Spinal cord (tissue), 10 donors: ENCODE results near the gene PLA1A. TPM values are rescaled to one million over a fixed set of nuclear protein-coding genes. Genes with fewer than 3 reads are reported as not detected.

Experiments used
- DNase-seq, 6 donors: peaks; one replicate each; pipeline versions ENCODE4 v3.0.0 to v3.0.0-alpha.2; 2013 to 2015; ENCODE audit warnings: low spot score in 6 of 6, low read depth in 4 of 6
- H3K27ac ChIP-seq: one replicate; pipeline ENCODE4 v1.5.1; 2013; ENCODE audit warnings: low read depth, low read length, control low read depth
- H3K27me3 ChIP-seq: one replicate; pipeline ENCODE4 v1.6.1; 2013; ENCODE audit warnings: low read length; ENCODE audit not compliant: control insufficient read depth, insufficient read depth
- H3K36me3 ChIP-seq: one replicate; pipeline ENCODE4 v1.6.1; 2013; ENCODE audit warnings: low read length; ENCODE audit not compliant: control insufficient read depth, insufficient read depth
- H3K4me1 ChIP-seq: one replicate; pipeline ENCODE4 v1.6.1; 2013; ENCODE audit warnings: low read length; ENCODE audit not compliant: control insufficient read depth, insufficient read depth
- H3K4me3 ChIP-seq: one replicate; pipeline ENCODE4 v1.5.1; 2013; ENCODE audit warnings: low read depth, low read length, control low read depth
- H3K9me3 ChIP-seq: one replicate; pipeline ENCODE4 v1.6.1; 2013; ENCODE audit warnings: low read length; ENCODE audit not compliant: control insufficient read depth, insufficient read depth
- WGBS: methylation state at CpG from one replicate; pipeline ENCODE4 v1.1.5; 2013; ENCODE audit warnings: missing lambda C conversion rate; ENCODE audit not compliant: insufficient coverage; 5-methylcytosine and 5-hydroxymethylcytosine counted together
- polyA plus RNA-seq, 2 donors: library from polyadenylated mRNA; unstranded; fragments of 120-200 nt; gene quantifications; one replicate each; pipeline ENCODE4 v1.2.1, GENCODE V29; 2013; ENCODE audit not compliant: insufficient read length in 2 of 2
- total RNA-seq, 2 donors: library from RNA; depleted of rRNA in 1 of 2; stranded (reverse); fragments of 120-200 nt in 1 of 2; fragments of >200 nt in 1 of 2; gene quantifications; one replicate each; pipeline versions ENCODE4 v1.2.3 to v1.2.4, GENCODE V29; 2013 to 2014
- donor health status: healthy.

The PLA1A gene
- total and polyA plus RNA-seq, 4 donors: 0.41 to 1.9 (median 0.57) TPM

DNA sequence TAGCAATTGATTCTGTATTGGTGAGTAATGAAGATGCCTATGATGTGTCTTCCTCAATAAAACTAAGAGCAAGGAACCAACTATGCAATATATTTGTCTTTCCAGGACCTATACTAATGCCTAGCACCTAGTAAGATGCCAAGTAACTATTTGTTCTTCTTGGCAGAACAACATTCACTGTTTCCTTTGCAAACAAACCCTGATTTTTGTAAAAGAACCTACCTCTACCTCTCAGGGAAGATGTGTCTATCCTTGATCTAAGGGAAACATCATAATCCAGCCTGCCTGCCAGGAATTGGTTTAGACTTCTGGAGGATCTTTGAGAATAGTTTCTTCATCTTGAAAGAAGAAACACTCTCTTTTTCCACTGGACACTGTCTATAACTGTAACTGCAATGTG lies 22.2 kb upstream of the PLA1A start:
- Histone ChIP-seq H3K9me3 (no peaks in the 10 kb centered on the region), H3K27ac (no peak overlapping the region), H3K36me3 (no peaks in the 10 kb centered on the region), H3K27me3 (no peaks in the 10 kb centered on the region), H3K4me1 (peaks cover 9% of the 10 kb centered on the region), H3K4me3 (no peak overlapping the region)
- DNase-seq: no peak

- H3K27me3 ChIP-seq: no peaks in the 10 kb centered on the region
- peaks cover 9% of the 10 kb centered on the region for H3K4me1 ChIP-seq
- no peaks in the 10 kb centered on the region for H3K36me3 ChIP-seq
- under 1% methylated on average over 68 of the region's 68 CpGs for WGBS
- no peaks in the 10 kb centered on the region for H3K9me3 ChIP-seq
- H3K4me3 ChIP-seq: peak within 1 kb of the TSS; percentile 76
- DNase-seq: peak in 5 of 6 donors; percentile 31 to 85 (median 43)
- H3K27ac ChIP-seq: peak within 1 kb of the TSS; percentile 85
Observed at GRCh38 chr3:119579366-119580066, 18.2 kb upstream of the PLA1A start, which contains the start of gene ADPRH. ADPRH (plus strand) TSS chr3:119579492; CDS start chr3:119582170, 2,678 bp downstream.

GRCh38 chr3:119580067-119580760 lies 17.5 kb upstream of the PLA1A start:
- WGBS: 37% methylated on average over 7 of the region's 16 CpGs
- DNase-seq: peak in 3 of 6 donors; percentile 6 to 42 (median 22)
- Histone ChIP-seq H3K4me1 (peaks cover 9% of the 10 kb centered on the region), H3K4me3 (peak overlapping the region; percentile 76), H3K9me3 (no peaks in the 10 kb centered on the region), H3K36me3 (no peaks in the 10 kb centered on the region), H3K27ac (peak overlapping the region; percentile 85), H3K27me3 (no peaks in the 10 kb centered on the region)

GRCh38 chr3:119582178-119582577 lies 15.5 kb upstream of the PLA1A start:
- H3K27ac ChIP-seq: no peak overlapping the region
- H3K36me3 ChIP-seq: no peaks in the 10 kb centered on the region
- H3K4me3 ChIP-seq: no peak overlapping the region
- H3K27me3 ChIP-seq: no peaks in the 10 kb centered on the region
- 100% methylated on average over 2 of the region's 6 CpGs for WGBS
- no peaks in the 10 kb centered on the region for H3K9me3 ChIP-seq
- DNase-seq: no peak
- peaks cover 9% of the 10 kb centered on the region for H3K4me1 ChIP-seq

DNA sequence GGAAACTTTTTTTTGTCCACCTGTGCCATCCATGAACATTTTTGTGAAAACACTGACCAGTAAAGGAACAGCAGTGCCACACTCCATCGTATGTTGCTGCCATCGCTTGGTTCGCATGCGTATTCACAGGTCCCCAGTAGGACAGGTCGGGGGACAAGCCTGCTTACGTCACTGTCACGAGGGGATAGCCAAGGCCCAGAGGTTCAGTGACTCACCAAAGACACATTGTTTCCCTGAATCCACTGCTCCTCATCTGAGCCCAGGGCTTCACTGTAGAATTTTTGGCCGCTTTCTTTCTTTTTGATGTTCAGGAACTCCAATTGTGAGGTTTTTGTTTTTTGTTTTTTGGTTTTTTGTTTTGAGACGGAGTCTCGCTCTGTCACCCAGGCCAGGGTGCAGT lies 12.5 kb upstream of the PLA1A start:
- Histone ChIP-seq H3K9me3 (no peaks in the 10 kb centered on the region), H3K27ac (no peak overlapping the region), H3K4me3 (no peak overlapping the region), H3K4me1 (peaks cover 4% of the 10 kb centered on the region), H3K27me3 (no peaks in the 10 kb centered on the region), H3K36me3 (no peaks in the 10 kb centered on the region)
- WGBS: 96% methylated on average over 9 of the region's 10 CpGs
- DNase-seq: no peak

DNA sequence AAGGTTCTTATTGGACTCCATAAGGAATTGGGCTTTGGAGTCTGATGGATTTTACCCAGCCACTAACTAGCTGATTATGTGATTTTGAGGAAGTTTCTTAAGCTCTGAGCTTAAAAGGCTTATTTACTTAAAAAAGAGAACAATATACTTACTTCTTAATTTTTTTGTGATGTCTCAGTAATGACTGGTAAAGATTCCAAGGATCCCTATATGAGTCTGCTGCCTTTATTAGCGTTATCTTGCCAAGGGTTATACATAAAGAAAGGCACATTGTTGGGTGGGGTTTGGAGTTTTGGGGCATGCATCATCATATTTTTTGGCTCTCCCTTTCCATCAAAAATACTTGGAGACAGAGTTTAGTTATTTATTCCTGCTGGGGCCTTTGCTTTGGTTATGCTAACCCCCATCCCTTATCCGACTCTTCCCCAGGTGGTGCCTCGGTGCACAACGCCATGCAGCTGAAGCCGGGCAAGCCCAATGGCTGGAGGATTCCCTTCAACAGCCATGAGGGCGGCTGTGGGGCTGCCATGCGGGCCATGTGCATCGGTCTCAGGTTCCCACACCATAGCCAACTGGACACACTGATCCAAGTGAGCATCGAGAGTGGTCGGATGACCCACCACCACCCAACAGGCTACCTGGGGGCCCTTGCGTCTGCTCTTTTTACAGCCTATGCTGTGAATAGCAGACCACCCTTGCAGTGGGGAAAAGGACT lies 11.7 kb upstream of the PLA1A start:
- Histone ChIP-seq H3K27me3 (no peaks in the 10 kb centered on the region), H3K27ac (no peak overlapping the region), H3K4me3 (no peak overlapping the region), H3K36me3 (no peaks in the 10 kb centered on the region), H3K9me3 (no peaks in the 10 kb centered on the region), H3K4me1 (no peaks in the 10 kb centered on the region)
- WGBS: 91% methylated on average over 8 of the region's 11 CpGs
- DNase-seq: no peak

DNA sequence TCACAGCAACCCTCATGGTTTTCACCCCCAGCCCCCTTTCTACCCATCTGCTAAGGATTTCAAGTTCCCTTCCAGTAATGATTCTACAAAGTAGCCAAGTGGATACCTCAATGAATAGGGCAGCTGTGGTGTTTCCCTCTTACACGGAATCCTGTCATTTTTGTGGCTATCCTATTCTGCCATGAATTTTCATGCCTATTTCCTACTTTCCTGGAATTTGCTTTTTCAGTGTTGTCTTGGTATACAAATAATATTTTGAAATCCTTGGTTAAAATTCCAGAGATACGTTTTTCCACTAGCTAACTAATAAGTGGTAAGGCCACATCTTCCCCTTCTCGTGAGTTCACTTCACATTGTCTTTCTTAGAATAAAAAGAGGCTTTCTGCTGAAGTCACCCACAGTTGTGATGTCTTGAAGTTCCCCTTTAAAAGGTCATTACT lies 10.9 kb upstream of the PLA1A start:
- no peak overlapping the region for H3K27ac ChIP-seq
- no peaks in the 10 kb centered on the region for H3K9me3 ChIP-seq
- no CpG with 5 or more reads among the region's 3 CpGs for WGBS
- H3K4me3 ChIP-seq: no peak overlapping the region
- H3K27me3 ChIP-seq: no peaks in the 10 kb centered on the region
- H3K36me3 ChIP-seq: no peaks in the 10 kb centered on the region
- H3K4me1 ChIP-seq: no peaks in the 10 kb centered on the region
- no peak for DNase-seq

GRCh38 chr3:119588112-119588511 lies 9.6 kb upstream of the PLA1A start:
- Histone ChIP-seq H3K27me3 (no peaks in the 10 kb centered on the region), H3K27ac (no peak overlapping the region), H3K36me3 (no peaks in the 10 kb centered on the region), H3K4me1 (no peaks in the 10 kb centered on the region), H3K9me3 (no peaks in the 10 kb centered on the region), H3K4me3 (no peak overlapping the region)
- DNase-seq: peak in 1 of 6 donors; percentile 14
- 58% methylated on average over 2 of the region's 3 CpGs for WGBS

DNA sequence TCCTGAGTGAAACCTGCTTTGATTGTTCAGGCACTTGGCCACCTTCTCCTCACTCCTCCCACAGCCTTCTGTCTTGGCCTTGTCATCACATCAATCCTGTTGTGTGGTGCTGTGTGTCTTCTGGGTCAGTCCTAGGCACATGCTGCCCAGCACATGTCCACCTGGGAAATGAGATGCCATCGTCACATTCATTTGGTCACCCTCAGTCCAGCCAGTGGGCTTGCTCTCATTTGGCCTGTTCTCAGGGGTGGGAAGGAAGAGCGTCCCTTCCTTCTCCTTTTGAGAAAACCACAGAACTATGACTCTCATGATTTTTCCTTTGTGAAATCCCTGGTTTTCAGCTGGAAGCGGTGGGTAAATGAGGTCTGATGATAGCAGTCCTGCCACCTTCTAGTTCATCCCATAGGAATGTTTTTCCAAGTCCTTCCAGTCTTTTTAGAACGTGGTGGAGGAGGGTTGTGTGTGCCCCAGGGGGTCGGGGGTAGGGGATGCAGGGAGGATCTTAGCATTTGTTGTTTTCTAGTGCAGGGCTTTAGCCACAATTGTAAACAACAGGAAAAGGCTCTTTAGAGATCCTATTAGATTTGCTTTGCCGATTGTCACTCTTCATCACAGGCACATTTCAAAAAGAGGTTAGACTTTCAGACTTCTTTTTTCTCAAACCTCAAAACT lies 8.4 kb upstream of the PLA1A start:
- H3K27me3 ChIP-seq: no peaks in the 10 kb centered on the region
- H3K36me3 ChIP-seq: no peaks in the 10 kb centered on the region
- no peak overlapping the region for H3K4me3 ChIP-seq
- WGBS: 100% methylated on average over 2 of the region's 6 CpGs
- no peak for DNase-seq
- H3K27ac ChIP-seq: no peak overlapping the region
- H3K9me3 ChIP-seq: no peaks in the 10 kb centered on the region
- H3K4me1 ChIP-seq: no peaks in the 10 kb centered on the region
